Progenitor cell of endocrine pancreas (in vitro differentiated cells): ENCODE data around the gene GRAMD1C. TPM values are rescaled to one million over a fixed set of nuclear protein-coding genes. Genes with fewer than 3 reads are reported as not detected.
A peak's percentile ranks its signal among the peaks of the same experiment; 100 is the strongest.

Experiments used
- DNase-seq: peaks from one replicate; pipeline ENCODE4 v3.0.0; 2021; ENCODE audit warnings: low spot score; ENCODE audit not compliant: unreplicated experiment
- H3K27ac Mint-ChIP-seq: 2 replicates; pipeline ENCODE4 v1.8.0; 2021; ENCODE audit warnings: mild to moderate bottlenecking, moderate library complexity, mixed read lengths
- H3K27me3 Mint-ChIP-seq: 2 replicates; pipeline ENCODE4 v1.8.0; 2021; ENCODE audit warnings: mixed read lengths
- H3K36me3 Mint-ChIP-seq: 2 replicates; pipeline ENCODE4 v1.8.0; 2022; ENCODE audit warnings: mixed read lengths; ENCODE audit not compliant: insufficient read depth
- H3K4me1 Mint-ChIP-seq: 2 replicates; pipeline ENCODE4 v1.8.0; 2021; ENCODE audit warnings: low read depth, mixed read lengths
- H3K4me3 Mint-ChIP-seq: 2 replicates; pipeline ENCODE4 v1.8.0; 2021; ENCODE audit warnings: low read depth, mild to moderate bottlenecking, moderate library complexity, mixed read lengths
- H3K9me3 Mint-ChIP-seq: 2 replicates; pipeline ENCODE4 v1.8.0; 2021; ENCODE audit warnings: low read depth, mixed read lengths
- total RNA-seq: library from RNA; stranded (reverse); gene quantifications from 2 replicates; pipeline ENCODE4 v1.2.1, GENCODE V29; 2021
- TF ChIP-seq, protein P1 (sequence below): fragments of 200-600 bp; sonication (generic); IDR thresholded peaks from one replicate; pipeline ENCODE4 v1.5.0; 2021; ENCODE audit warnings: antibody characterized with exemption, mild to moderate bottlenecking; ENCODE audit not compliant: unreplicated experiment

GRAMD1C gene
- total RNA-seq, 1 donor from 2014 or later, result 1.7 TPM

- H3K9me3 Mint-ChIP-seq, result no peaks in the 10 kb centered on the region
- no peaks in the 10 kb centered on the region for H3K36me3 Mint-ChIP-seq
- H3K4me3 Mint-ChIP-seq, result no peak overlapping the region
- DNase-seq, result no peak
- peaks cover under 1% of the 10 kb centered on the region for H3K4me1 Mint-ChIP-seq
- H3K27me3 Mint-ChIP-seq, result no peaks in the 10 kb centered on the region
- TF ChIP-seq, protein P1, sequence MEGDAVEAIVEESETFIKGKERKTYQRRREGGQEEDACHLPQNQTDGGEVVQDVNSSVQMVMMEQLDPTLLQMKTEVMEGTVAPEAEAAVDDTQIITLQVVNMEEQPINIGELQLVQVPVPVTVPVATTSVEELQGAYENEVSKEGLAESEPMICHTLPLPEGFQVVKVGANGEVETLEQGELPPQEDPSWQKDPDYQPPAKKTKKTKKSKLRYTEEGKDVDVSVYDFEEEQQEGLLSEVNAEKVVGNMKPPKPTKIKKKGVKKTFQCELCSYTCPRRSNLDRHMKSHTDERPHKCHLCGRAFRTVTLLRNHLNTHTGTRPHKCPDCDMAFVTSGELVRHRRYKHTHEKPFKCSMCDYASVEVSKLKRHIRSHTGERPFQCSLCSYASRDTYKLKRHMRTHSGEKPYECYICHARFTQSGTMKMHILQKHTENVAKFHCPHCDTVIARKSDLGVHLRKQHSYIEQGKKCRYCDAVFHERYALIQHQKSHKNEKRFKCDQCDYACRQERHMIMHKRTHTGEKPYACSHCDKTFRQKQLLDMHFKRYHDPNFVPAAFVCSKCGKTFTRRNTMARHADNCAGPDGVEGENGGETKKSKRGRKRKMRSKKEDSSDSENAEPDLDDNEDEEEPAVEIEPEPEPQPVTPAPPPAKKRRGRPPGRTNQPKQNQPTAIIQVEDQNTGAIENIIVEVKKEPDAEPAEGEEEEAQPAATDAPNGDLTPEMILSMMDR, result no peak
- peak overlapping the region; percentile 9 for H3K27ac Mint-ChIP-seq
Observed at GRCh38 chr3:113828600-113828999, 10.0 kb upstream of the GRAMD1C start.

DNA sequence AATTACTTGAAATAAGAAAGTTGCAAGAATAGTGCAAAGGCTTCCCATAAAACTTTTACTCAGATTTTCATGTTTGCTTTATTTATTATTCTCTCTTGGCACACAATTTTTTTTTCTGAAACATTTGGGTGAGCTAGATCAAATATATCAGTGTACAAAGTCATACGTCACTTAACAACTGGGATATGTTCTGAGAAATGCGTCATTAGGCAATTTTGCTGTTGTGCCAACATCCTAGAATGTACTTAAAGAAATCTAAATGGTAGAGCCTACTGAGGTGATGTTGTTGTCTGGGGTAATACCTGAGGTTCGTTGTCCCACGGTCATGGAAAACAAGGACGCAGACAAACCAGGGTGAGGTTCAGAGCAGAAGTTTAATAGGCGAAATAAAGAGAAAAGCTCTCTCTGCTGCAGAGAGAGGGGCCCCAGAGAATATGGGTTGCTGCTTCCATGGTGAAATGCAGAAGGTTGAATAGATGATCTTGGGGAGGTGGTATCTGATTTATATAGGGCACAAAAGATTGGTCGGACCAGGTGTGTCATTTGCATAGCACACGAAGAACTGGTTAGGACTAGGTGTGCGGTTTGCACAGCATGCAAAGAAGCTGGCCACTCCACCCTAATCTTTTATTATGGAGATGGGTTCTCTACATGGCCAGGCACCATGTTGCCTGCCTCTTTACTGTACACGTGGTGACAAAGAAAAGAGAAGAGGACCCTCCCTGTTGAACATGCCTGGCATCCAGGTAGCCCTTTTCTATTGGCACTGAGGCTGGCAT lies 8.8 kb upstream of the GRAMD1C start:
- H3K4me3 Mint-ChIP-seq, result no peak overlapping the region
- no peaks in the 10 kb centered on the region for H3K9me3 Mint-ChIP-seq
- TF ChIP-seq, protein P1, result no peak
- no peaks in the 10 kb centered on the region for H3K36me3 Mint-ChIP-seq
- H3K27me3 Mint-ChIP-seq, result no peaks in the 10 kb centered on the region
- peak overlapping the region; percentile 69 for H3K27ac Mint-ChIP-seq
- H3K4me1 Mint-ChIP-seq, result peaks cover 2% of the 10 kb centered on the region
- no peak for DNase-seq

DNA sequence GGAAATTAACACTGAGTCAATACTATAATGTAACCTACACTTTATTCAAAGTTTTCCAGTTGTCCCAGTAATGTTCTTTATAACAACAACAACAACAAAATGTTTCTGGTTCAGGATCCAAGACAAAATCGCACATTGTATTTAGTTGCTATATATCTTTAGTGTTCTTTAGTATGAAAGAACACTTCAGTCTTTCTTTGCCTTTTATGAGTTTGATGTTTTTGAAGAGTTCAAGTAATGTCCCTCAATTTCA lies 7.6 kb upstream of the GRAMD1C start:
- TF ChIP-seq, protein P1, result no peak
- Mint-ChIP-seq H3K36me3 (no peaks in the 10 kb centered on the region), H3K4me3 (no peak overlapping the region), H3K27me3 (no peaks in the 10 kb centered on the region), H3K4me1 (peaks cover 10% of the 10 kb centered on the region), H3K9me3 (no peaks in the 10 kb centered on the region), H3K27ac (no peak overlapping the region)
- DNase-seq, result no peak

GRCh38 chr3:113832477-113833164 lies 6.0 kb upstream of the GRAMD1C start:
- no peak for DNase-seq
- no peaks in the 10 kb centered on the region for H3K9me3 Mint-ChIP-seq
- H3K4me1 Mint-ChIP-seq, result peaks cover 10% of the 10 kb centered on the region

GRCh38 chr3:113834983-113835382 lies 3.6 kb upstream of the GRAMD1C start:
- DNase-seq, result no peak
- Mint-ChIP-seq H3K36me3 (no peaks in the 10 kb centered on the region), H3K9me3 (no peaks in the 10 kb centered on the region), H3K4me1 (peaks cover 16% of the 10 kb centered on the region), H3K4me3 (no peak overlapping the region), H3K27me3 (peaks cover 9% of the 10 kb centered on the region), H3K27ac (peak overlapping the region; percentile 1)
- TF ChIP-seq, protein P1, result no peak

More at GRCh38 chr3:113832477-113833164, 6.0 kb upstream of the GRAMD1C start:
- no peaks in the 10 kb centered on the region for H3K27me3 Mint-ChIP-seq
- TF ChIP-seq, protein P1, result no peak
- H3K4me3 Mint-ChIP-seq, result no peak overlapping the region
- H3K36me3 Mint-ChIP-seq, result no peaks in the 10 kb centered on the region
- H3K27ac Mint-ChIP-seq, result no peak overlapping the region
